LNCAP (cell line): ENCODE data around the gene RFX2.

Source experiments
- CTCF ChIP-seq: fragments of 450-650 bp; IDR thresholded peaks from 2 replicates; pipeline ENCODE4 v1.5.1; 2017; ENCODE audit warnings: mild to moderate bottlenecking

The RFX2 gene

GRCh38 chr19:6070720-6071485 is 39.4 kb downstream of the RFX2 start:
- TF ChIP-seq CTCF, result no peak

DNA sequence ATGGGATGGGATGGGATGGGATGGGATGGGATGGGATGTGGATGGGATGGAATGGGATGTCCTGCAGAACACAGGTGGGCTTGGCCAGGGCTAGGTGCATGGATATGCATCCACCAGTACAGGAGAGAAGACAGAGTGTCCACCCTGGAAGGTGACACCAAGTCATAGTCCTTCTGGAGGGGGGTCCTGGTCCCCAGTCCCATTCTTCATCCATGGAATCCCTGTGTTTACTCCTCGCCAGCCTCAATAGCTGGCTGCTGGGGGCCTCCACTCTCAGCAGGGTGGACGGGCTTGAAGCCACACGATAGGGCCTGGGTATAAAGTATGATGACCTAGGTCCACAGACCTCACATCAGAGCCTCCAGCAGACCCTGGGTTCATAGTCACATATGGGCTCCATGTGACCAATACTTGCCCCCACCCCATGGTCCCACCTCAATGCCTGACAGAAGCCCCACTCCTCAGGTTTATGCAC is 40.1 kb downstream of the RFX2 start:
- no peak for TF ChIP-seq CTCF

- TF ChIP-seq CTCF, result no peak
Observed at GRCh38 chr19:6069268-6069791, 41.0 kb downstream of the RFX2 start.

GRCh38 chr19:6068711-6069110 is 41.6 kb downstream of the RFX2 start:
- TF ChIP-seq CTCF, result no peak

- TF ChIP-seq CTCF, result no peak
Observed at GRCh38 chr19:6067975-6068374, 42.3 kb downstream of the RFX2 start.

DNA sequence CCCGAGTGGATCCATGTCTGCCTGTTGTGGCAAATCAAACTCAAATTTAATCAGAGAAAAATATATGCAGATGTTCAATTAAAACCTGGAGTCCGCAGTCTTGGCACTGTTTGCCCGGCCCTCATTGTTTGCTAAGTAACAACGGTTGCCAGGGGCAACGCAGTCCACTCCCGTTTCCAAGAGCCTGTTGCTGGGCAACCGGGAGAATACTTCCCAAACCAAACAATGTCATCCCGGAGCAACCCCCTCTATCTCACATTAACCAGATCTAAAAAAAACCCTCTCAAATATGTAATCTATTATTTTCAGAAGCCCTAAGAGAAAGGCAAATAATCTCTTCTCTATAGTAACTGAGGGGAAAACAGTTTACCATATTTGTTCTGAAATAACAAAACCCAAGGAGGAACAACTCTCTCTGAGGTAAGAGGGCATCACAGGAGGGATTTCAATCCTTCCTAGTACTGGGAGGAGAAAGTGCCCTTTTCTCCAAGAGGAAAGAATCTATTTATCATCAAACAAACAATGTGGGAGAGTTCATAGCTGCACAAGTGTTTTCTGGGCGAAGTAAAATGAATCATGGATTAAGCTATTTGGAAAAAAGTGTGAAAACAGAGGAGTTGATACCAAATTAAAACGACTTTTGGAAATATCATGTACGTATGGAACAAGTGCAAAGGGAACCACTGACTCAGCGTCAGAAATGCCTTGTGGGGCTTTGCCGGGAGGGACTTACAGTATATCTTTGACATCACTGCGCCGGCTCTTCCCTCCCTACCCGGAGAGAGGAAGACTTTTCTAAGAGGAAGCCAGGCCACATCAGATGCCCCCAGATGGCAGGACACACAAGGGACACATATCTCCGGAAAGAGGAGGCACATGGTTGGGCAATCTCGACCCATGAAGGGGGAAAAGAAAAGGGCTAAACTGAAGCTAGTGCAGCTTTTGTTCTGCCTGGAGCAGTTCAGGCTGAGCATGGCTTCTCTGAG is 43.3 kb downstream of the RFX2 start:
- no peak for TF ChIP-seq CTCF

GRCh38 chr19:6065685-6066374 is 44.5 kb downstream of the RFX2 start:
- TF ChIP-seq CTCF, result no peak
